ENCODE results near the gene SEMA3C. TPM values are rescaled to one million over a fixed set of nuclear protein-coding genes. Genes with fewer than 3 reads are reported as not detected.

SEMA3C gene
- total RNA-seq, 2 donors from 2014 or later: 0.09 to 0.15 TPM

DNA sequence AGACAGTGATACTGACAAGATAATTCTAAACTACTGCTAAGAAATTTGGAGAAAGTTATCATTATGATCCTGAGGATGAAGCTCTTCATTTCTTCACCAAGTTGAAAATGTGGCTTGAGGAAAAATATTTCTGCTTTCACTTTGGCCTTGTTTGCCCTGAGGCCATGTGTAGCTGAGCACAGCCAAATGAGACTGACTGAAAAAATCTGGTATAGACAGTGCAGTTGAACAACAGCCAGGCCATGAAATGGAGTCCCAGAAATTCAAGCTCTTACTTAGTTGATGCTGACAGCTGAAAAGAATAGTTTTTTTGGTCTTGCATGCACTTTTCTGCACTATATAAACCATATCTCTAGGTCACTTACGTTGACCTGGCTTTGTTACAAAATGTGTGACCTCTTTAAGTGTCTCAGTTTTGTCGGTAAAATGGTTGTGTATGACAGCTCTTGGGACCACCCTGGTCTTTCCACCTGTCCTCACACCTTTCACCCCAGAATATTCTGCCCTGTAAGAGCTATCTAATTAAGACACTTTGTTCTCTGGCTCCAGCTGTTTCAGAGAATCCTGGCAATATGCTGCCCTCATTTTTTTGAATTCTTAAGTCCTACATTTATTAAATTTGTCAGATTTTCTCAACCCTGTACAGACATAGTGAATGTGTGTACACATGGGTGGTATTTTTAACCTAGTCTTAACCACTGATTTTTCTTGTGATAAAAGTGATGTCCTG, 189.1 kb downstream of the SEMA3C start:
- Mint-ChIP-seq H3K4me1 (peaks cover 6% of the 10 kb centered on the region), H3K4me3 (no peak overlapping the region), H3K9me3 (no peaks in the 10 kb centered on the region), H3K36me3 (ENCODE audit: low read depth) (no peaks in the 10 kb centered on the region), H3K27ac (no peak overlapping the region), H3K27me3 (ENCODE audit: insufficient read depth) (peaks cover 5% of the 10 kb centered on the region)
- 100% methylated on average over 1 to 2 of the region's 2 CpGs for WGBS, 2 experiments (ENCODE audit: insufficient coverage in 1 of 2, insufficient read length in 1 of 2)
- Histone ChIP-seq H3K27ac (ENCODE audit: low read depth, low read length) (no peak overlapping the region), H3K27me3 (ENCODE audit: control insufficient read depth, insufficient read depth, low read length, poor library complexity, severe bottlenecking) (no peaks in the 10 kb centered on the region), H3K9ac (ENCODE audit: extremely low read depth, low read length, poor library complexity, severe bottlenecking) (no peak overlapping the region), H3K36me3 (ENCODE audit: control insufficient read depth, insufficient read depth, low read length) (no peaks in the 10 kb centered on the region), H3K9me3 (ENCODE audit: control insufficient read depth, low read length) (no peaks in the 10 kb centered on the region), H3K4me3 (ENCODE audit: low read length) (no peak overlapping the region), H3K4me1 (ENCODE audit: control insufficient read depth, insufficient read depth, low read length) (no peaks in the 10 kb centered on the region)
- no peak for DNase-seq
- no peak for TF ChIP-seq CTCF (conservative IDR thresholded peaks at IDR 0.05)

DNA sequence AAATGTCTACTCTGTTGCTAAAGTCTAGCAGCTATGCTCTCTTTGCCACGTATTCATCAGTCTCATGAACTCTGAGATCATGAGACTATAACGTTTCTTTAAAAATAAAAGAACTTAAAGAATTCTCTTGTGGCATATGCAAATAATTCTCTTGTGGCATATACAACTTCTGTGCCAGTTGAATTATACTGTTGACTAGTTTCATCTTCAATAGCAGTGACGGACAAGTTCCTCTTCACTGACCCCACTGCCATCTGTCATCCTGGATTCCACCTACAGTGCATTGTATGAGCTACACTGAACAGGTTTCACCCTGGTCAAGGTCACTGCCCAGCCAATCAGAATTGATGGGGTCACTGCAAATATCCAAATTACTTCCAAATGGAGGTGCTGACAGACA, 192.2 kb downstream of the SEMA3C start:
- TF ChIP-seq CTCF (conservative IDR thresholded peaks at IDR 0.05): no peak
- H3K9me3 Mint-ChIP-seq: no peaks in the 10 kb centered on the region
- H3K36me3 Mint-ChIP-seq (ENCODE audit: low read depth): no peaks in the 10 kb centered on the region
- DNase-seq: no peak
- Histone ChIP-seq H3K27ac (ENCODE audit: low read depth, low read length) (no peak overlapping the region), H3K4me3 (ENCODE audit: low read length) (no peak overlapping the region), H3K9me3 (ENCODE audit: control insufficient read depth, low read length) (no peaks in the 10 kb centered on the region), H3K27me3 (ENCODE audit: control insufficient read depth, insufficient read depth, low read length, poor library complexity, severe bottlenecking) (no peaks in the 10 kb centered on the region), H3K9ac (ENCODE audit: extremely low read depth, low read length, poor library complexity, severe bottlenecking) (no peak overlapping the region), H3K4me1 (ENCODE audit: control insufficient read depth, insufficient read depth, low read length) (peaks cover 11% of the 10 kb centered on the region), H3K36me3 (ENCODE audit: control insufficient read depth, insufficient read depth, low read length) (no peaks in the 10 kb centered on the region)
- no peak overlapping the region for H3K4me3 Mint-ChIP-seq
- no peak overlapping the region for H3K27ac Mint-ChIP-seq
- H3K27me3 Mint-ChIP-seq (ENCODE audit: insufficient read depth): peaks cover 3% of the 10 kb centered on the region
- WGBS, 2 experiments (ENCODE audit: insufficient coverage in 1 of 2, insufficient read length in 1 of 2): 94 to 98% methylated on average over 3 of the region's 3 CpGs
- H3K4me1 Mint-ChIP-seq: peaks cover 30% of the 10 kb centered on the region

- Mint-ChIP-seq H3K27ac (no peak overlapping the region), H3K36me3 (ENCODE audit: low read depth) (no peaks in the 10 kb centered on the region), H3K4me3 (no peak overlapping the region), H3K9me3 (no peaks in the 10 kb centered on the region), H3K4me1 (peaks cover 27% of the 10 kb centered on the region), H3K27me3 (ENCODE audit: insufficient read depth) (peaks cover 3% of the 10 kb centered on the region)
- H3K4me3 ChIP-seq (ENCODE audit: low read length): no peak overlapping the region
- H3K9ac ChIP-seq (ENCODE audit: extremely low read depth, low read length, poor library complexity, severe bottlenecking): no peak overlapping the region
- H3K4me1 ChIP-seq (ENCODE audit: control insufficient read depth, insufficient read depth, low read length): peaks cover 11% of the 10 kb centered on the region
- H3K27ac ChIP-seq (ENCODE audit: low read depth, low read length): no peak overlapping the region
- TF ChIP-seq CTCF (conservative IDR thresholded peaks at IDR 0.05): no peak
- no peak for DNase-seq
- no peaks in the 10 kb centered on the region for H3K27me3 ChIP-seq (ENCODE audit: control insufficient read depth, insufficient read depth, low read length, poor library complexity, severe bottlenecking)
- H3K36me3 ChIP-seq (ENCODE audit: control insufficient read depth, insufficient read depth, low read length): no peaks in the 10 kb centered on the region
- no peaks in the 10 kb centered on the region for H3K9me3 ChIP-seq (ENCODE audit: control insufficient read depth, low read length)
- 79 to 88% methylated on average over 4 of the region's 4 CpGs for WGBS, 2 experiments (ENCODE audit: insufficient coverage in 1 of 2, insufficient read length in 1 of 2)
Observed at GRCh38 chr7:80725181-80725611, 193.7 kb downstream of the SEMA3C start.
